ENCODE measurements around the gene HSCB.
"Not testable (repeated sequence)": the region's sequence is repeated elsewhere in the genome, so short reads cannot be mapped to it uniquely, and the experiment has no call there.

HSCB gene

DNA sequence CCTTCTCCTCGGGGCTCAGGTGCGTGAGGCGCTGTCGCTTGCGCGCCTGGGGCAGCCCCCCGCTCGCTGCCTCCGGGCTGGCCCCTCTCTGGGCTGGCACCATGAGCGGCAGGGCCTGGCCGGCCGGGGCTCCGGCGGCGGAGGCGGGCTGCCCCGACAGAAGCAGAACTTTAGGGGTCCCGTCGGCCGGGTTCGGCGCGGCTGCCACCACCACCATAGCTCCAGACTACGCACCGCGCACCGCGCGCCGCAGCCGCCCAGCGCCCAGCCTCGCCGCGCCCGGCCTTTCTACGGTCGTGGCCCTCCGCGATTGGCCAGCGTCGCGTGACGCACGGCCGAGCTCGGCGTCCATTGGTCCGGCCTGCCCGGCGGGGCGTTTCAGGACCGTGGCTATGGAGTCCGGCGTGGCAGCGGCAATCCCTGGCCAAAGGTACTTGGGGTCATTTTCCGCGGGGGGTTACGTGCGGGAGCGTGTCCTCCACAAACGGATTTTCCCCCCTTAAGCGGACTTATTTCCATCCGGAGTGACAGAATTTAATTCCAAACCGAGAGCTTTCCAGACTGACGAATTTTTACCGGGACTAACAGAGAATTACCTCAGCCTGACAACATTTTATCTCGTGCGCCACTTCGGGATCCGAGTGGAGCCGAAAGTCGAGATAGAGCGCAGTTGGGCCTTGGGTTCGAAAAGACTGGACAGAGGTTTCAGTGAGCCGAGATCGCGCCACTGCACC, 58.6 kb downstream of the HSCB start, which contains the start of gene XBP1:
Gene XBP1 (minus strand): TSS at position 262 of the 734 bp plus-strand sequence.
- peak within 1 kb of the TSS; percentile 93 for H3K27ac ChIP-seq

GRCh38 chr22:28801845-28802594, 60.2 kb downstream of the HSCB start:
- TF ChIP-seq, protein P1, sequence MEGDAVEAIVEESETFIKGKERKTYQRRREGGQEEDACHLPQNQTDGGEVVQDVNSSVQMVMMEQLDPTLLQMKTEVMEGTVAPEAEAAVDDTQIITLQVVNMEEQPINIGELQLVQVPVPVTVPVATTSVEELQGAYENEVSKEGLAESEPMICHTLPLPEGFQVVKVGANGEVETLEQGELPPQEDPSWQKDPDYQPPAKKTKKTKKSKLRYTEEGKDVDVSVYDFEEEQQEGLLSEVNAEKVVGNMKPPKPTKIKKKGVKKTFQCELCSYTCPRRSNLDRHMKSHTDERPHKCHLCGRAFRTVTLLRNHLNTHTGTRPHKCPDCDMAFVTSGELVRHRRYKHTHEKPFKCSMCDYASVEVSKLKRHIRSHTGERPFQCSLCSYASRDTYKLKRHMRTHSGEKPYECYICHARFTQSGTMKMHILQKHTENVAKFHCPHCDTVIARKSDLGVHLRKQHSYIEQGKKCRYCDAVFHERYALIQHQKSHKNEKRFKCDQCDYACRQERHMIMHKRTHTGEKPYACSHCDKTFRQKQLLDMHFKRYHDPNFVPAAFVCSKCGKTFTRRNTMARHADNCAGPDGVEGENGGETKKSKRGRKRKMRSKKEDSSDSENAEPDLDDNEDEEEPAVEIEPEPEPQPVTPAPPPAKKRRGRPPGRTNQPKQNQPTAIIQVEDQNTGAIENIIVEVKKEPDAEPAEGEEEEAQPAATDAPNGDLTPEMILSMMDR (IDR thresholded peaks at IDR 0.05): no peak
- no peak for TF ChIP-seq ZFX (IDR thresholded peaks at IDR 0.05; ENCODE audit: borderline replicate concordance)
- peak overlapping the region; percentile 93 for H3K27ac ChIP-seq

More for the DNA sequence above, 58.6 kb downstream of the HSCB start, which contains the start of gene XBP1:
- TF ChIP-seq ZFX (IDR thresholded peaks at IDR 0.05; ENCODE audit: borderline replicate concordance): no peak
- TF ChIP-seq, protein P1 (IDR thresholded peaks at IDR 0.05): 0 out of 2 replicates have a peak, but pooled peaks have one; percentile 3

GRCh38 chr22:28802595-28803123, 60.8 kb downstream of the HSCB start:
- peak overlapping the region; percentile 93; the same call in 1 of the 2 replicates for H3K27ac ChIP-seq
- no peak for TF ChIP-seq ZFX (IDR thresholded peaks at IDR 0.05; ENCODE audit: borderline replicate concordance)
- TF ChIP-seq, protein P1 (IDR thresholded peaks at IDR 0.05): no peak

GRCh38 chr22:28805426-28805825, 63.6 kb downstream of the HSCB start:
- H3K27ac ChIP-seq: not testable (repeated sequence)
